Limb (tissue), 2 donors: Measurements from ENCODE around the gene RC3H1.

Experiments used
- DNase-seq, 2 donors: peaks; one replicate each; pipeline ENCODE4 v3.0.0-alpha.2; 2016; ENCODE audit errors: extremely low spot score in 2 of 2

RC3H1 gene

GRCh38 chr1:173886746-173887611 lies 135.2 kb downstream of the RC3H1 start:
- DNase-seq, result no peak

GRCh38 chr1:173884701-173885100 lies 137.5 kb downstream of the RC3H1 start:
- no peak for DNase-seq
